H1 (cell line): ENCODE results near the gene CORO7. TPM values are rescaled to one million over a fixed set of nuclear protein-coding genes. Genes with fewer than 3 reads are reported as not detected.

Experiments
- CTCF ChIA-PET: fragments of 300-600 bp; sonication (Branson Sonifier 250); formaldehyde crosslinking; loops from one replicate; lab custom pipeline; 2021; ENCODE audit not compliant: partially characterized antibody; lab: Charles Lee
- POLR2A ChIA-PET: fragments of 300-600 bp; sonication (Branson Sonifier 250); formaldehyde crosslinking; loops from one replicate; lab custom pipeline; 2021; ENCODE audit warnings: inconsistent platforms; ENCODE audit not compliant: partially characterized antibody; lab: Charles Lee
- DNase-seq, 2 experiments: peaks; one replicate each; pipeline versions ENCODE4 v3.0.0 to v3.0.0-alpha.2; 2010 to 2022; ENCODE audit warnings: low spot score in 2 of 2, low read depth in 1 of 2, mixed read lengths in 1 of 2
- FAIRE-seq: peaks from 2 replicates; lab custom pipeline; 2011; peaks lifted over from hg19 to GRCh38; lab: Jason Lieb, UNC
- H2AFZ ChIP-seq: 2 replicates; pipeline ENCODE4 v1.8.1; 2012; ENCODE audit warnings: low read length, inconsistent platforms
- H2AK5ac ChIP-seq: 2 replicates; pipeline ENCODE4 v1.6.1; 2013; ENCODE audit warnings: low read depth, low read length
- H2BK120ac ChIP-seq: replicated peaks from 2 replicates; pipeline ENCODE3; 2013; ENCODE audit warnings: low read depth, low read length, inconsistent platforms
- H2BK12ac ChIP-seq: 2 replicates; pipeline ENCODE4 v1.6.1; 2013; ENCODE audit warnings: low read depth, low read length
- H2BK15ac ChIP-seq: 2 replicates; pipeline ENCODE4 v1.6.1; 2013; ENCODE audit warnings: low read length
- H2BK20ac ChIP-seq: 2 replicates; pipeline ENCODE4 v1.6.1; 2013; ENCODE audit warnings: low read length
- H2BK5ac ChIP-seq: 2 replicates; pipeline ENCODE4 v1.6.1; 2013; ENCODE audit warnings: low read depth, low read length
- H3K14ac ChIP-seq: 2 replicates; pipeline ENCODE4 v1.6.1; 2013; ENCODE audit warnings: inconsistent platforms; ENCODE audit not compliant: insufficient read length
- H3K18ac ChIP-seq: 2 replicates; pipeline ENCODE4 v1.6.1; 2013; ENCODE audit warnings: low read length; ENCODE audit errors: extremely low read depth
- H3K23ac ChIP-seq: 2 replicates; pipeline ENCODE4 v1.6.1; 2013; ENCODE audit warnings: inconsistent platforms; ENCODE audit not compliant: insufficient read length
- H3K23me2 ChIP-seq: 2 replicates; pipeline ENCODE4 v1.6.1; 2013; ENCODE audit warnings: low read depth, low read length
- H3K27ac ChIP-seq: 2 replicates; pipeline ENCODE4 v1.6.1; 2011; ENCODE audit warnings: low read depth, low read length, inconsistent platforms
- H3K27me3 ChIP-seq, 4 experiments: replicated peaks in 1 of 4; 1 replicate in 1 of 4; 2 replicates in 3 of 4; pipeline versions ENCODE4 v1.6.1 to v1.8.1; 2011 to 2013; ENCODE audit warnings: low read length in 3 of 4, mild to moderate bottlenecking in 3 of 4, inconsistent platforms in 2 of 4, mixed read lengths in 2 of 4, moderate library complexity in 1 of 4; ENCODE audit not compliant: control insufficient read depth in 3 of 4, insufficient read depth in 3 of 4; ENCODE audit errors: extremely low read depth in 1 of 4
- H3K36me3 ChIP-seq, 4 experiments: 2 replicates each; pipeline versions ENCODE4 v1.6.1 to v1.8.1; 2011 to 2013; ENCODE audit warnings: mild to moderate bottlenecking in 4 of 4, low read length in 3 of 4, moderate library complexity in 2 of 4, control low read depth in 1 of 4, inconsistent platforms in 1 of 4; ENCODE audit not compliant: insufficient read depth in 4 of 4, control insufficient read depth in 2 of 4
- H3K4ac ChIP-seq: replicated peaks from 2 replicates; pipeline ENCODE3; 2013; ENCODE audit warnings: low read length, low read depth, mixed read lengths, inconsistent platforms; ENCODE audit not compliant: insufficient read length
- H3K4me1 ChIP-seq, 4 experiments: replicated peaks in 1 of 4; 1 replicate in 1 of 4; 2 replicates in 3 of 4; pipeline versions ENCODE4 v1.6.1 to v1.8.1; 2011 to 2013; ENCODE audit warnings: low read length in 3 of 4, inconsistent platforms in 2 of 4, mixed read lengths in 1 of 4; ENCODE audit not compliant: insufficient read depth in 4 of 4, control insufficient read depth in 3 of 4
- H3K4me2 ChIP-seq, 2 experiments: 2 replicates each; pipeline versions ENCODE4 v1.6.1 to v1.8.1; 2011 to 2013; ENCODE audit warnings: low read depth in 2 of 2, low read length in 2 of 2, control low read depth in 1 of 2, inconsistent platforms in 1 of 2, mild to moderate bottlenecking in 1 of 2; ENCODE audit not compliant: insufficient read depth in 1 of 2
- H3K4me3 ChIP-seq, 4 experiments: fragments of 200-600, 300-600 bp in 1 of 4; sonication (generic), shearing (Covaris generic), sonication (Bioruptor Twin) in 1 of 4; 2 replicates each; pipeline versions ENCODE4 v1.5.1 to v1.8.1; 2011 to 2016; ENCODE audit warnings: low read length in 4 of 4, low read depth in 3 of 4, control low read depth in 2 of 4, inconsistent platforms in 2 of 4, mild to moderate bottlenecking in 2 of 4, mixed read lengths in 1 of 4, moderate library complexity in 1 of 4; ENCODE audit not compliant: insufficient read depth in 2 of 4; ENCODE audit errors: extremely low read depth in 1 of 4
- H3K56ac ChIP-seq: replicated peaks from 2 replicates; pipeline ENCODE3; 2013; ENCODE audit warnings: low read depth, mild to moderate bottlenecking, mixed read lengths, low read length, inconsistent platforms; ENCODE audit not compliant: insufficient read length
- H3K79me1 ChIP-seq: 2 replicates; pipeline ENCODE4 v1.6.1; 2013; ENCODE audit warnings: low read depth, low read length, control low read depth
- H3K79me2 ChIP-seq, 2 experiments: 2 replicates each; pipeline versions ENCODE4 v1.6.1 to v1.8.1; 2012 to 2013; ENCODE audit warnings: low read length in 2 of 2, mild to moderate bottlenecking in 2 of 2, inconsistent platforms in 1 of 2; ENCODE audit not compliant: insufficient read depth in 2 of 2, control insufficient read depth in 1 of 2
- H3K9ac ChIP-seq, 4 experiments: replicated peaks in 1 of 4; 1 replicate in 1 of 4; 2 replicates in 3 of 4; pipeline versions ENCODE4 v1.6.1 to v1.8.1; 2011 to 2013; ENCODE audit warnings: low read depth in 3 of 4, low read length in 3 of 4, control low read depth in 2 of 4, mild to moderate bottlenecking in 2 of 4, moderate library complexity in 2 of 4, inconsistent platforms in 1 of 4; ENCODE audit errors: extremely low read depth in 1 of 4
- H3K9me3 ChIP-seq, 2 experiments: 2 replicates each; pipeline versions ENCODE4 v1.6.1 to v1.8.1; 2012 to 2013; ENCODE audit warnings: mild to moderate bottlenecking in 2 of 2, moderate library complexity in 2 of 2, control low read depth in 1 of 2, inconsistent platforms in 1 of 2, low read depth in 1 of 2, low read length in 1 of 2, mixed read lengths in 1 of 2; ENCODE audit not compliant: insufficient read depth in 2 of 2
- H4K20me1 ChIP-seq, 2 experiments: replicated peaks in 1 of 2; 2 replicates each; pipeline versions ENCODE3 to v1.8.1; 2011 to 2013; ENCODE audit warnings: inconsistent platforms in 2 of 2, low read length in 2 of 2, mild to moderate bottlenecking in 1 of 2; ENCODE audit not compliant: insufficient read depth in 2 of 2, control insufficient read depth in 1 of 2
- H4K5ac ChIP-seq: 2 replicates; pipeline ENCODE4 v1.6.1; 2013; ENCODE audit warnings: low read length, low read depth, mixed read lengths, inconsistent platforms; ENCODE audit not compliant: insufficient read length
- H4K8ac ChIP-seq: 2 replicates; pipeline ENCODE4 v1.8.0; 2013; ENCODE audit warnings: mild to moderate bottlenecking, moderate library complexity, low read length, inconsistent platforms; ENCODE audit not compliant: insufficient read depth; ENCODE audit errors: extremely low read depth
- H4K91ac ChIP-seq: replicated peaks from 2 replicates; pipeline ENCODE3; 2013; ENCODE audit warnings: low read length, mixed read lengths, inconsistent platforms; ENCODE audit not compliant: insufficient read length
- ASH2L ChIP-seq: fragments of 200-600, 300-600 bp; sonication (generic); IDR thresholded peaks from one replicate; pipeline ENCODE4 v1.7.1; 2017; ENCODE audit warnings: low read length
- BRCA1 ChIP-seq: IDR thresholded peaks from 2 replicates; pipeline ENCODE4 v1.6.1; 2012; ENCODE audit warnings: low read depth, low read length, improper control_type of control experiment
- CHD2 ChIP-seq: IDR thresholded peaks from 2 replicates; pipeline ENCODE4 v1.6.1; 2012; ENCODE audit warnings: low read length, improper control_type of control experiment
- CTCF ChIP-seq, 3 experiments: IDR thresholded peaks; 1 replicate in 2 of 3; 2 replicates in 1 of 3; pipeline versions ENCODE4 v1.5.1 to v1.6.1; 2011; ENCODE audit warnings: low read length in 3 of 3, mild to moderate bottlenecking in 3 of 3, inconsistent platforms in 2 of 3, low read depth in 1 of 3, moderate library complexity in 1 of 3; ENCODE audit not compliant: insufficient read depth in 1 of 3; ENCODE audit errors: control extremely low read depth in 1 of 3
- JUND ChIP-seq: IDR thresholded peaks from 2 replicates; pipeline ENCODE4 v1.6.1; 2011; ENCODE audit warnings: mild to moderate bottlenecking, improper control_type of control experiment, low read length
- PHF8 ChIP-seq: fragments of 200-600 bp; sonication (generic); conservative IDR thresholded peaks from 2 replicates; pipeline ENCODE4 v1.7.1; 2012; ENCODE audit warnings: low read depth, mild to moderate bottlenecking, inconsistent platforms, low read length, moderate library complexity
- TAF1 ChIP-seq: IDR thresholded peaks from 2 replicates; pipeline ENCODE4 v1.6.1; 2011; ENCODE audit warnings: mild to moderate bottlenecking, low read depth, low read length
- ZNF274 ChIP-seq: IDR thresholded peaks from 2 replicates; pipeline ENCODE4 v1.7.0; 2012; ENCODE audit warnings: low read length, borderline replicate concordance; ENCODE audit errors: extremely low read depth
- WGBS, 2 experiments: shearing (Covaris generic) in 1 of 2; methylation state at CpG; one replicate each; pipeline versions ENCODE4 v1.1.6 to v1.1.7; 2013 to 2015; ENCODE audit warnings: low lambda C conversion rate in 2 of 2, mixed read lengths in 2 of 2, inconsistent platforms in 1 of 2, low coverage in 1 of 2, missing lambda C conversion rate in 1 of 2; ENCODE audit not compliant: insufficient replicate concordance in 2 of 2, insufficient coverage in 1 of 2, insufficient read length in 1 of 2; ENCODE audit errors: extremely low coverage in 1 of 2, missing lambda C conversion rate in 1 of 2; 5-methylcytosine and 5-hydroxymethylcytosine counted together
- polyA plus RNA-seq, 7 experiments: library from polyadenylated mRNA; depleted of rRNA in 3 of 7; stranded (reverse) in 5 of 7; unstranded in 2 of 7; fragments of >200 nt in 5 of 7; fragments of 200-250 nt in 2 of 7; gene quantifications; 1 replicate in 5 of 7; 2 replicates in 1 of 7; 4 replicates in 1 of 7; pipeline versions ENCODE4 v1.2.1 to v1.2.3, GENCODE V29; 2011 to 2013; ENCODE audit warnings: missing spikeins in 2 of 7, mixed read lengths in 2 of 7
- total RNA-seq: library from RNA; stranded (reverse); fragmentation: NEBNext Ultra II Directional; extraction: Animal tissue kit (Norgen Biotek cat#: 25700); gene quantifications from 2 replicates; pipeline ENCODE4 v1.2.1, GENCODE V29; 2021

Gene CORO7
- total and polyA plus RNA-seq, 2 of the 8 experiments (the other 6 are each of a cell fraction or from before 2014, with no cell fraction given), result 25.2 to 29.8 TPM

- no peak overlapping the region; the same call in 1 of the 2 replicates for H4K8ac ChIP-seq
- peaks cover 0 to 3% (median 1%) of the 10 kb centered on the region in 4 experiments; a peak in 3 of 7 replicates for H3K4me1 ChIP-seq
- TF ChIP-seq CTCF (IDR thresholded peaks at IDR 0.05; ENCODE audit: control extremely low read depth in 1 of 3, insufficient read depth in 1 of 3, low read depth in 1 of 3, low read length in 3 of 3) (no peak), CHD2 (no peak), ASH2L (no peak), JUND (no peak), PHF8 (no peak), ZNF274 (no peak), BRCA1 (no peak), TAF1 (no peak)
- TF ChIP-seq, all 59 proteins: peak for 0
- no peak for DNase-seq
- H3K27me3 ChIP-seq, result no peaks in the 10 kb centered on the region; a peak in 1 of 7 replicates
- POLR2A ChIA-PET, result interaction anchor here (0.8 to 2.3 kb wide), 4 partner anchors 8 to 46 kb away, joined by 3 to 14 read pairs (median 5); no protein-coding TSS in a partner anchor
- H3K36me3 ChIP-seq, result no peaks in the 10 kb centered on the region
- H2AK5ac ChIP-seq, result no peak overlapping the region
- H4K5ac ChIP-seq, result no peak overlapping the region
- no peak overlapping the region for H3K23ac ChIP-seq
- no peak overlapping the region for H2BK15ac ChIP-seq
- 92% methylated on average over 16 of the region's 19 CpGs; no CpG with 5 or more reads in 1 of the 2 experiments for WGBS, 2 experiments
- H3K9ac ChIP-seq, result no peak overlapping the region
- no peak overlapping the region for H2BK20ac ChIP-seq
- no peak overlapping the region for H3K4ac ChIP-seq
- CTCF ChIA-PET, result interaction anchor here (4.8 to 14.0 kb wide), 4 partner anchors 17 to 53 kb away, joined by 22 to 425 read pairs (median 118); no protein-coding TSS in a partner anchor
- H3K79me2 ChIP-seq, result no peaks in the 10 kb centered on the region
- no peak overlapping the region for H2BK12ac ChIP-seq
- no peak overlapping the region for H3K4me3 ChIP-seq
- H4K91ac ChIP-seq, result no peak overlapping the region
- H3K18ac ChIP-seq, result no peak overlapping the region
- no peak overlapping the region for H3K4me2 ChIP-seq
- no peak overlapping the region for H3K14ac ChIP-seq
- H3K56ac ChIP-seq, result no peak overlapping the region
- no peak overlapping the region for H2BK5ac ChIP-seq
- H3K23me2 ChIP-seq, result peaks cover 2% of the 10 kb centered on the region; the same call in 1 of the 2 replicates
- no peak overlapping the region for H3K27ac ChIP-seq
- no peak overlapping the region for H2BK120ac ChIP-seq
- no peaks in the 10 kb centered on the region for H3K9me3 ChIP-seq
- no peak overlapping the region for H2AFZ ChIP-seq
- FAIRE-seq, result no peak
- H4K20me1 ChIP-seq, result peaks cover 0 to 4% of the 10 kb centered on the region in 2 experiments
- no peaks in the 10 kb centered on the region for H3K79me1 ChIP-seq
These were observed 53.8 kb downstream of the CORO7 start for GRCh38 chr16:4362476-4363135.
